ENCODE measurements around the gene CCDC194. TPM values are rescaled to one million over a fixed set of nuclear protein-coding genes. Genes with fewer than 3 reads are reported as not detected.

CCDC194 gene
- total and polyA plus RNA-seq, 2 of the 13 experiments (the other 11 are each of a cell fraction or from before 2014, with no cell fraction given) = 0.13 to 0.21 TPM

DNA sequence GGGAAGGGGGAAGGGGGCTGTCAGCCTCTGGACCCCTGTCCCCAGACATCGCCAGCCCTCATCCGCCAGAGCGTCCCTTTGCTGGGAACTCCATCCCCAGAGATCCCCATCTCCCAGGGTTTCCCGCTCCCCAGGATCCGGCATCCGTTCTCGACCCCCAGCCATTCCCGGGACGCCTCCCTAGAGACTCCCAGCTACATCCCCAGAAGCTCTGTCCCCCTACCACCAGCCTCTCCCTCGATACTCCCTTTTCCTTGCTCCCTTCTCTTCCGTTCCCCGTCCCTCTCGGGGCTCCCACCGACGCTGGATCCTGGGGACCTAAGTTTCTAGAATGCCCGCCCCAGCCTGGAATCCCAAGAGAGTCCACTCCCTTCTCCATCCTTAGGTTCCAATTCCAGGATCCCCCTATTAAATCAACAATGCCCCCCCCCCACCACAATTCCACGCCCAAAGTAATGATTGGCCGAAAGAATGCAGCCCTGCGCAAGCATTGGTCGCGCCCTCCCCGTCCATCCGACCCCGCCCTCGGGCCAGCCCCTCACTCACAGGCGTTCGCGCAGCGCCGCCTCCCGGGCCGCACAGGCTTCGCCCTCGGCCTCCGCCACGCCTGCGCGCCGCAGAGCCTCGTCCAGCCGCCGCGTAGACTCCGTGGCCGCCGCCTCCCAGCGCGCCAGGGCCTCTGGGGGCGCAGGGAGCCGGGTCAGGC is 3.2 kb downstream of the CCDC194 start (continued):
- TF ChIP-seq, protein P1, sequence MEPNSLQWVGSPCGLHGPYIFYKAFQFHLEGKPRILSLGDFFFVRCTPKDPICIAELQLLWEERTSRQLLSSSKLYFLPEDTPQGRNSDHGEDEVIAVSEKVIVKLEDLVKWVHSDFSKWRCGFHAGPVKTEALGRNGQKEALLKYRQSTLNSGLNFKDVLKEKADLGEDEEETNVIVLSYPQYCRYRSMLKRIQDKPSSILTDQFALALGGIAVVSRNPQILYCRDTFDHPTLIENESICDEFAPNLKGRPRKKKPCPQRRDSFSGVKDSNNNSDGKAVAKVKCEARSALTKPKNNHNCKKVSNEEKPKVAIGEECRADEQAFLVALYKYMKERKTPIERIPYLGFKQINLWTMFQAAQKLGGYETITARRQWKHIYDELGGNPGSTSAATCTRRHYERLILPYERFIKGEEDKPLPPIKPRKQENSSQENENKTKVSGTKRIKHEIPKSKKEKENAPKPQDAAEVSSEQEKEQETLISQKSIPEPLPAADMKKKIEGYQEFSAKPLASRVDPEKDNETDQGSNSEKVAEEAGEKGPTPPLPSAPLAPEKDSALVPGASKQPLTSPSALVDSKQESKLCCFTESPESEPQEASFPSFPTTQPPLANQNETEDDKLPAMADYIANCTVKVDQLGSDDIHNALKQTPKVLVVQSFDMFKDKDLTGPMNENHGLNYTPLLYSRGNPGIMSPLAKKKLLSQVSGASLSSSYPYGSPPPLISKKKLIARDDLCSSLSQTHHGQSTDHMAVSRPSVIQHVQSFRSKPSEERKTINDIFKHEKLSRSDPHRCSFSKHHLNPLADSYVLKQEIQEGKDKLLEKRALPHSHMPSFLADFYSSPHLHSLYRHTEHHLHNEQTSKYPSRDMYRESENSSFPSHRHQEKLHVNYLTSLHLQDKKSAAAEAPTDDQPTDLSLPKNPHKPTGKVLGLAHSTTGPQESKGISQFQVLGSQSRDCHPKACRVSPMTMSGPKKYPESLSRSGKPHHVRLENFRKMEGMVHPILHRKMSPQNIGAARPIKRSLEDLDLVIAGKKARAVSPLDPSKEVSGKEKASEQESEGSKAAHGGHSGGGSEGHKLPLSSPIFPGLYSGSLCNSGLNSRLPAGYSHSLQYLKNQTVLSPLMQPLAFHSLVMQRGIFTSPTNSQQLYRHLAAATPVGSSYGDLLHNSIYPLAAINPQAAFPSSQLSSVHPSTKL (CRISPR knock-in tag; IDR thresholded peaks at IDR 0.05) = peak; percentile 43; the same call in 1 of the 2 replicates
- TF ChIP-seq, protein P2, sequence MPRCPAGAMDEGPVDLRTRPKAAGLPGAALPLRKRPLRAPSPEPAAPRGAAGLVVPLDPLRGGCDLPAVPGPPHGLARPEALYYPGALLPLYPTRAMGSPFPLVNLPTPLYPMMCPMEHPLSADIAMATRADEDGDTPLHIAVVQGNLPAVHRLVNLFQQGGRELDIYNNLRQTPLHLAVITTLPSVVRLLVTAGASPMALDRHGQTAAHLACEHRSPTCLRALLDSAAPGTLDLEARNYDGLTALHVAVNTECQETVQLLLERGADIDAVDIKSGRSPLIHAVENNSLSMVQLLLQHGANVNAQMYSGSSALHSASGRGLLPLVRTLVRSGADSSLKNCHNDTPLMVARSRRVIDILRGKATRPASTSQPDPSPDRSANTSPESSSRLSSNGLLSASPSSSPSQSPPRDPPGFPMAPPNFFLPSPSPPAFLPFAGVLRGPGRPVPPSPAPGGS (CRISPR knock-in tag; IDR thresholded peaks at IDR 0.05) = peak; percentile 58; the same call in 1 of the 2 replicates
- peak; percentile 67 for TF ChIP-seq STAG1 (CRISPR knock-in tag; IDR thresholded peaks at IDR 0.05)
- TF ChIP-seq, protein P3, sequence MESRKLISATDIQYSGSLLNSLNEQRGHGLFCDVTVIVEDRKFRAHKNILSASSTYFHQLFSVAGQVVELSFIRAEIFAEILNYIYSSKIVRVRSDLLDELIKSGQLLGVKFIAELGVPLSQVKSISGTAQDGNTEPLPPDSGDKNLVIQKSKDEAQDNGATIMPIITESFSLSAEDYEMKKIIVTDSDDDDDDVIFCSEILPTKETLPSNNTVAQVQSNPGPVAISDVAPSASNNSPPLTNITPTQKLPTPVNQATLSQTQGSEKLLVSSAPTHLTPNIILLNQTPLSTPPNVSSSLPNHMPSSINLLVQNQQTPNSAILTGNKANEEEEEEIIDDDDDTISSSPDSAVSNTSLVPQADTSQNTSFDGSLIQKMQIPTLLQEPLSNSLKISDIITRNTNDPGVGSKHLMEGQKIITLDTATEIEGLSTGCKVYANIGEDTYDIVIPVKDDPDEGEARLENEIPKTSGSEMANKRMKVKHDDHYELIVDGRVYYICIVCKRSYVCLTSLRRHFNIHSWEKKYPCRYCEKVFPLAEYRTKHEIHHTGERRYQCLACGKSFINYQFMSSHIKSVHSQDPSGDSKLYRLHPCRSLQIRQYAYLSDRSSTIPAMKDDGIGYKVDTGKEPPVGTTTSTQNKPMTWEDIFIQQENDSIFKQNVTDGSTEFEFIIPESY (CRISPR knock-in tag; IDR thresholded peaks at IDR 0.05) = no peak
- TF ChIP-seq KDM6A (CRISPR knock-in tag; IDR thresholded peaks at IDR 0.05; ENCODE audit: low read depth) = no peak
- no peak for TF ChIP-seq FOSL1 (CRISPR knock-in tag; IDR thresholded peaks at IDR 0.05; ENCODE audit: borderline replicate concordance)
- TF ChIP-seq YEATS2 (CRISPR knock-in tag; IDR thresholded peaks at IDR 0.05; ENCODE audit: borderline replicate concordance) = no peak
- TF ChIP-seq HHEX (CRISPR knock-in tag; IDR thresholded peaks at IDR 0.05) = no peak
- TF ChIP-seq, protein P4, sequence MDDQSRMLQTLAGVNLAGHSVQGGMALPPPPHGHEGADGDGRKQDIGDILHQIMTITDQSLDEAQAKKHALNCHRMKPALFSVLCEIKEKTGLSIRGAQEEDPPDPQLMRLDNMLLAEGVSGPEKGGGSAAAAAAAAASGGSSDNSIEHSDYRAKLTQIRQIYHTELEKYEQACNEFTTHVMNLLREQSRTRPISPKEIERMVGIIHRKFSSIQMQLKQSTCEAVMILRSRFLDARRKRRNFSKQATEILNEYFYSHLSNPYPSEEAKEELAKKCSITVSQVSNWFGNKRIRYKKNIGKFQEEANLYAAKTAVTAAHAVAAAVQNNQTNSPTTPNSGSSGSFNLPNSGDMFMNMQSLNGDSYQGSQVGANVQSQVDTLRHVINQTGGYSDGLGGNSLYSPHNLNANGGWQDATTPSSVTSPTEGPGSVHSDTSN (CRISPR knock-in tag; IDR thresholded peaks at IDR 0.05; ENCODE audit: borderline replicate concordance) = no peak
- no peak for TF ChIP-seq ZNF292 (CRISPR knock-in tag; IDR thresholded peaks at IDR 0.05; ENCODE audit: borderline replicate concordance, low read depth)
- TF ChIP-seq ZNF782 (CRISPR knock-in tag; IDR thresholded peaks at IDR 0.05; ENCODE audit: borderline replicate concordance) = no peak
- TF ChIP-seq, protein P5, sequence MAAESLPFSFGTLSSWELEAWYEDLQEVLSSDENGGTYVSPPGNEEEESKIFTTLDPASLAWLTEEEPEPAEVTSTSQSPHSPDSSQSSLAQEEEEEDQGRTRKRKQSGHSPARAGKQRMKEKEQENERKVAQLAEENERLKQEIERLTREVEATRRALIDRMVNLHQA (CRISPR knock-in tag; IDR thresholded peaks at IDR 0.05) = no peak
- TF ChIP-seq GTF2F1 (IDR thresholded peaks at IDR 0.05; ENCODE audit: low read length) = no peak
- TF ChIP-seq EED (CRISPR knock-in tag; IDR thresholded peaks at IDR 0.05) = no peak
- TF ChIP-seq MAFG (CRISPR knock-in tag; IDR thresholded peaks at IDR 0.05) = no peak
- TF ChIP-seq ZNF550 (CRISPR knock-in tag; IDR thresholded peaks at IDR 0.05; ENCODE audit: borderline replicate concordance) = no peak
- TF ChIP-seq, protein P6, sequence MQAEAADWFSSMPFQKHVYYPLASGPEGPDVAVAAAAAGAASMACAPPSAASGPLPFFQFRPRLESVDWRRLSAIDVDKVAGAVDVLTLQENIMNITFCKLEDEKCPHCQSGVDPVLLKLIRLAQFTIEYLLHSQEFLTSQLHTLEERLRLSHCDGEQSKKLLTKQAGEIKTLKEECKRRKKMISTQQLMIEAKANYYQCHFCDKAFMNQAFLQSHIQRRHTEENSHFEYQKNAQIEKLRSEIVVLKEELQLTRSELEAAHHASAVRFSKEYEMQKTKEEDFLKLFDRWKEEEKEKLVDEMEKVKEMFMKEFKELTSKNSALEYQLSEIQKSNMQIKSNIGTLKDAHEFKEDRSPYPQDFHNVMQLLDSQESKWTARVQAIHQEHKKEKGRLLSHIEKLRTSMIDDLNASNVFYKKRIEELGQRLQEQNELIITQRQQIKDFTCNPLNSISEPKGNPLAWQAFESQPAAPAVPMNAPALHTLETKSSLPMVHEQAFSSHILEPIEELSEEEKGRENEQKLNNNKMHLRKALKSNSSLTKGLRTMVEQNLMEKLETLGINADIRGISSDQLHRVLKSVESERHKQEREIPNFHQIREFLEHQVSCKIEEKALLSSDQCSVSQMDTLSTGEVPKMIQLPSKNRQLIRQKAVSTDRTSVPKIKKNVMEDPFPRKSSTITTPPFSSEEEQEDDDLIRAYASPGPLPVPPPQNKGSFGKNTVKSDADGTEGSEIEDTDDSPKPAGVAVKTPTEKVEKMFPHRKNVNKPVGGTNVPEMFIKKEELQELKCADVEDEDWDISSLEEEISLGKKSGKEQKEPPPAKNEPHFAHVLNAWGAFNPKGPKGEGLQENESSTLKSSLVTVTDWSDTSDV (CRISPR knock-in tag; IDR thresholded peaks at IDR 0.05) = no peak
- peak; percentile 60 for TF ChIP-seq AGO1 (IDR thresholded peaks at IDR 0.05; ENCODE audit: low read depth, low read length, poor library complexity, severe bottlenecking)
